ENCODE results near the gene MAP2K2.
"Not testable (repeated sequence)": the region's sequence is repeated elsewhere in the genome, so short reads cannot be mapped to it uniquely, and the experiment has no call there.

GRCh38 chr19:4127322-4127721 lies 3.4 kb upstream of the MAP2K2 start:
- not testable (repeated sequence) for TF ChIP-seq CTCF (IDR thresholded peaks at IDR 0.05; ENCODE audit: low read depth, low read length); MAX (IDR thresholded peaks at IDR 0.05; ENCODE audit: low read depth, low read length); POLR2A (IDR thresholded peaks at IDR 0.05; ENCODE audit: extremely low read depth, insufficient read length); MYC (IDR thresholded peaks at IDR 0.05; ENCODE audit: low read depth, low read length)

All from NB4 (cell line).